Measurements from ENCODE around the gene GPBP1.

DNA sequence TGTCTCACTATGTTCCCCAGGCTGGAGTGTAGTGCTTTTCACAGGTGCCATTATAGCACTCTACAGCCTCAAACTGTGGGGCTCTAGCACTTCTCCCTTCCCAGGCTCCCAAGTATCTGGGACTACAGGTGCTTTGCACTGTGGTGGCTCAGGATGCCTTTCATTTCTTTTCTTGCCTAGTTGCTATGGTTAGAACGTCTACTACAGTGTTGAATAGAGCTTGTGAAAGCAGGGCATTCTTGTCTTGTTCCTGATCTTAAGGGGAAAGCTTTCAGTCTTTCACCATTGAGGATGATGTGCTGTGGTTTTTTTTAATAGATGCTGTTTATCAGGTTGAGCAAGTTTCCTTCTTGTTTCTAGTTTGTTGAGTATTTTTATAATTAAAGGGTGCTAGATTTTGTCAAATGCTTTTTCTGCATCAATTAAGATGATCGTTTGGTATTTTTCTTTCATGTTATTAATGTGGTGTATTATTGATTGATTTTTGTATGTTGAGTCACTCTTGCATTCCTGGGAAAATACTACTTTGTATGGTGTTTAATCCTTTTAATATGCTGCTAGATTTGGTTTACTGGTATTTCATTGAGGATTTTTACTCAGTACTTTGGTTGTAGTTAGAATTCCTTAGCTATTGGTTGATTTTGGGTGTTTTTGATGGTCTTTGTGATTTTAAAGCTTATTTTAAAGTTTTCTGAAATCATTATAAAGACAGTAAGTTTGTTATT, 35.6 kb downstream of the GPBP1 start:
- TF ChIP-seq, protein P1, sequence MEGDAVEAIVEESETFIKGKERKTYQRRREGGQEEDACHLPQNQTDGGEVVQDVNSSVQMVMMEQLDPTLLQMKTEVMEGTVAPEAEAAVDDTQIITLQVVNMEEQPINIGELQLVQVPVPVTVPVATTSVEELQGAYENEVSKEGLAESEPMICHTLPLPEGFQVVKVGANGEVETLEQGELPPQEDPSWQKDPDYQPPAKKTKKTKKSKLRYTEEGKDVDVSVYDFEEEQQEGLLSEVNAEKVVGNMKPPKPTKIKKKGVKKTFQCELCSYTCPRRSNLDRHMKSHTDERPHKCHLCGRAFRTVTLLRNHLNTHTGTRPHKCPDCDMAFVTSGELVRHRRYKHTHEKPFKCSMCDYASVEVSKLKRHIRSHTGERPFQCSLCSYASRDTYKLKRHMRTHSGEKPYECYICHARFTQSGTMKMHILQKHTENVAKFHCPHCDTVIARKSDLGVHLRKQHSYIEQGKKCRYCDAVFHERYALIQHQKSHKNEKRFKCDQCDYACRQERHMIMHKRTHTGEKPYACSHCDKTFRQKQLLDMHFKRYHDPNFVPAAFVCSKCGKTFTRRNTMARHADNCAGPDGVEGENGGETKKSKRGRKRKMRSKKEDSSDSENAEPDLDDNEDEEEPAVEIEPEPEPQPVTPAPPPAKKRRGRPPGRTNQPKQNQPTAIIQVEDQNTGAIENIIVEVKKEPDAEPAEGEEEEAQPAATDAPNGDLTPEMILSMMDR (IDR thresholded peaks at IDR 0.05; ENCODE audit: low read length): no peak
- TF ChIP-seq EZH2 (optimal IDR thresholded peaks at IDR 0.05; ENCODE audit: low read depth, low read length) (no peak), EZH2phosphoT487 (IDR thresholded peaks at IDR 0.05; ENCODE audit: low read length) (no peak)
